GM18508 (cell line): ENCODE measurements around the gene TMSB4X.
"Not testable (repeated sequence)": the region's sequence is repeated elsewhere in the genome, so short reads cannot be mapped to it uniquely, and the experiment has no call there.

Source experiments
- ATAC-seq: cut with Tn5 transposase; IDR thresholded peaks from one replicate; pipeline ENCODE4 v1.9.1; 2021; ENCODE audit warnings: moderate number of reproducible peaks; ENCODE audit not compliant: insufficient read depth, unreplicated experiment

The TMSB4X gene

DNA sequence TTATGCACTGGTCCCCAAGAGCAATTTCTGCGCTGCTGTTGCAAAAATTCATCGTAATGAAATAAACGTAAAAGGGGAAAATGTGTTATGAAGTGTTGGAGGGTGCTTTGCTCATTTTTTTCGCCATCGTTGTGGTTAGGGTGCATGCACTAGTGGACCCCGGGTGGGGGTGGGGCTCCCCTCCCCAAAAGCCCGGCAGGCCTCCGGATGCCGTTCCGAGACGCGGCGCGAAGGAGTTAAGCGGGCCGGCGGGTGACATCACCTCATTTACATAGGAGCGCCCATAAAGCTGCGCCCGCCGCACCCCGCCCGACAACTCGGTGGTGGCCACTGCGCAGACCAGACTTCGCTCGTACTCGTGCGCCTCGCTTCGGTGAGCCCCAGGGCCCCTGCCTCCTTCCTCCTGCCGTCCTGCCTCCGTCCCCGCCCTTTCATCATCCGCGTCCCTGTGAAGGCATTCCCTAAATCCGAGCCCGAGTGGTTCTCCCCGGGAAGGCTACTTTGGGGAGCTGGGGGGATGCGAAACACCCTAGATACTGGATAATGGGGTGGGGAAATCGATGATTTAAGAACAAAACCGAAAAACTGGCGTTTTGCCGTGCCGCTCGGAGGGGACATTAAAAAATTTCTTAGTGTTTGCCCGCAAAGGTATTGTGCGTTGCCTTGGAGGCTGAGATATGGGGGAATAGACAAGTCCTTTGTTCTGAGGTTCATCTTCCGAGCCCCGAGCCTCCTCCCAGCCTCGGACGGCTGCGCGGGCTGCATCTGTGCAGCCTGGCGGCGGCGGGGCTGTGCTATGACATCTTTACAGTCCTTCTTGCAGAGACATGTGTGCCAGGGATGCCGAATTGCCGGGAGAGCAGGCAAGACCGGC, at the start of gene TMSB4X:
TMSB4X (plus strand) TSS at position 315 of the 874 bp plus-strand sequence.
- ATAC-seq: no peak

DNA sequence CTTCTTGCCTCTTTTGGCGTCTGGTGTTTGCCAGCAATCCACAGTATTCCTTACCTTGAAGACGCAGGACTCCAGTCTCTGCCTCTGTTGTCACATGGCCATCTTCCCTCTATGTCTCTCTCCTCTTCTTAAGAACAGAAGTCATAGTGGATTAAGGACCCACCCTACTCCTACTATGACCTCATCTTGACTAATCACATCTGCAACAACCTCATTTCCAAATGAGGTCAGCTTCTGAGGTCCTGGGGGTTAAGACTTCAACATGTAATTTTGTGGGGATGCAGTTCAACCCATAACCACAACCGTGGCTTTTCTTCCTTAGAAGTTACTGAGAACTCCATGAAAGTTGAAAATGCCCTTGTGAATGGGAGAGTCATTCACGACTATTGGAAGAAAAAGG, 45.2 kb upstream of the TMSB4X start:
- no peak for ATAC-seq

DNA sequence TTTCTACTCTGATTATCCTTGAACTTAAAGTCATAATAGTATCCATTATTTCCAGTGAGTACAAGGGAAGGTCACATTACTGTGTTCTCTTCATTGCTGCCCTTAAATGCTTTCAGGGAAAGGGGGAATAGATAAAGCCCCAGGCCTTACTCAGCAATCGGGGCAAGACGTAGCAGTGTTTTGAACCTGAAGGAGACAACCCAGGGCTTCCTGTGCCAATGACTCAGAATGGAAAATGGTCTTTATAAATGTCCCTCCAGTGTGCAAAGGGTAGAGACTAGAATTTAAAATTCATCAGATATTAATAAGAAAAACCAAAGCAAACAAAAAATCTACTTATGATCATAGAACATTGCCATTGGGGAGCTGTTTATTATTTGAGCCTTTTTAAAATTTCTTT, 44.8 kb upstream of the TMSB4X start:
- ATAC-seq: no peak

DNA sequence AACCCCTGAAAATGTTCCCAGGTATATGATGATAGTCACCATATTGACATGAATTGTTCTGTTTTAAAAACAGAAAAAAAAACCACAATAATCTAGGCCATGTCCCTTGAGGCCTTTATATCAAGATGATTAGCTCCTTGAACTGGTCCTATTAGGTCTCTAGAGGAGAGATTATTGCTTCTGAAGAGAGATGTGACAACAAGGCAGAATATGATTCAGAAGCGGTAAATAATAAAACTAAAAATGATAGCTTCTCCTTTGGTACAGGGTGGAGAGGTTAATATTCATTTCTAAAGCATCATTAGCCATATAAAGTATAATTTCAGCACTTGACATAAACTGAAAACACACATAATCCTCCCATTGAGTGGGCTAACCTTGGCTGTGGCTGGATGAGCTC, 42.7 kb upstream of the TMSB4X start:
- no peak for ATAC-seq

DNA sequence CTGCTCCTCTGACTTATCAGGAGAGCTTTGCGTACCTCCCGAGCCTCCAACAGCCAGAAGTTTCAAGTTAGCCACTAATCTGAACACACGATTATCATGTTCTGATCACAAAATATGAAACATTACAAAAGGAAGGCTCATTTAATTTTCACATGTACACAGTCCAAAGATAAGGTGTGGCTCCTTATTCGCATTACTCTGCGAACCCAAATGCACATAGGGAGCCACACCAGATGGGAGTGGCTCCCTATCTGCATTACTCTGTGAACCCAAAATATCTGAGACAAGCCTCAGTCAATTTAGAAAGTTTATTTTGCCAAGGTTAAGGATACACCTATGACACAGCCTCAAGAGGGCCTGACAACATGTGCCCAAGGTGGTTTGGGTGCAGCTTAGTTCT, 40.1 kb upstream of the TMSB4X start:
- no peak for ATAC-seq

DNA sequence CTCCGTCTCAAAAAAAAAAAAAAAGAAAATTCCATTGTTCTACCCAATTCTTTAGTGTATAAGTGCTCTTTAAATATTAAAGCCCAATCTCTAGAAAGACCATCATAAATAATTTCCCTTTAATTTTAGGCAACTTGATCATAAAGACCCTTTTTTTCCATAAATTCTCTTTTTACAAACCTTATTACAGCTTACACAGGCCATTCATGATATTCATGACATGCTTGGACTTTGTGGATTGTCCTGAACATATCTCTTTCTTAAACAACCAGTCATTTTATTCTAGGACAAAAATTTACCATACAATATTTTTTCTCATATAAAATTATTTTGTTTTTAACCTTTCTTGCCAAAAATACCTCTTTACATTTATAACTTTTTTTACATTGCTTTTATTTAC, 38.0 kb upstream of the TMSB4X start:
- no peak for ATAC-seq

DNA sequence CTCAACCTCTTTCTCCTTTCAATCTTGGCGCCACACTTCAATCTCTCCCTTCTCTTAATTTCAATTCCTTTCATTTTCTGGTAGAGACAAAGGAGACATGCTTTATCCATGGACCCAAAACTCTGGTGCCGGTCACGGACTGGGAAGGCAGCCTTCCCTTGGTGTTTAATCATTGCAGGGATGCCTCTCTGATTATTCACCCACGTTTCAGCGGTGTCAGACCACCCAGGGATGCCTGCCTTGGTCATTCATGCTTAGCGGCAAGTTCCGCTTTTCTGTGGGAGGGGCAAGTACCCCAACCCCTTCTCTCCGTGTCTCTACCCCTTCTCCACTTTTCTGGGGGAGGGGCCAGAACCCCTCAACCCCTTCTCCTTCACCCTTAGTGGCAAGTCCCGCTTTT, 34.4 kb upstream of the TMSB4X start:
- not testable (repeated sequence) for ATAC-seq

DNA sequence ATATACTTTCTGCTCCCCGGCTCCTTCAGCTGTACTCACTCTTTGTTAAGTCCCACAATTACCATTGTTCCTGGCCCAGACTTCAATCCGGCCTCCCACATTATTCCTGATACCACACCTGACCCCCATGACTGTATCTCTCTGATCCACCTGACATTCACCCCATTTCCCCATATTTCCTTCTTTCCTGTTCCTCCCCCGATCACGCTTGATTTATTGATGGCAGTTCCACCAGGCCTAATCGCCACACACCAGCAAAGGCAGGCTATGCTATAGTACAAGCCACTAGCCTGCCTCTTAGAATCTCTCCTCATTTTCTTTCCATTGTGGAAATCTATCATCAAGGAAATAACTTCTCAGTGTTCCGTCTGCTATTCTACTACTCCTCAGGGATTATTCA, 31.3 kb upstream of the TMSB4X start:
- not testable (repeated sequence) for ATAC-seq

DNA sequence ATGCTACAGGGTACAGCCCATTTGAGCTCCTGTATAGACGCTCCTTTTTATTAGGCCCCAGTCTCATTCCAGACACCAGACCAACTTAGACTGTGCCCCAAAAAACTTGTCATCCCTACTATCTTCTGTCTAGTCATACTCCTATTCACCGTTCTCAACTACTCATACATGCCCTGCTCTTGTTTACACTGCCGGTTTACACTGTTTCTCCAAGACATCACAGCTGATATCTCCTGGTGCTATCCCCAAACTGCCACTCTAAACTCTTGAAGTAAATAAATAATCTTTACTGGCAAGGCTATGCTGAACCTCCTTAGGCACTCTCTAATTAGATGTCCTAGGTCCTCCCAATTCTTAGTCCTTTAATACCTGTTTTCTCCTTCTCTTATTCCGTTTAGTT, 30.5 kb upstream of the TMSB4X start:
- ATAC-seq: not testable (repeated sequence)

DNA sequence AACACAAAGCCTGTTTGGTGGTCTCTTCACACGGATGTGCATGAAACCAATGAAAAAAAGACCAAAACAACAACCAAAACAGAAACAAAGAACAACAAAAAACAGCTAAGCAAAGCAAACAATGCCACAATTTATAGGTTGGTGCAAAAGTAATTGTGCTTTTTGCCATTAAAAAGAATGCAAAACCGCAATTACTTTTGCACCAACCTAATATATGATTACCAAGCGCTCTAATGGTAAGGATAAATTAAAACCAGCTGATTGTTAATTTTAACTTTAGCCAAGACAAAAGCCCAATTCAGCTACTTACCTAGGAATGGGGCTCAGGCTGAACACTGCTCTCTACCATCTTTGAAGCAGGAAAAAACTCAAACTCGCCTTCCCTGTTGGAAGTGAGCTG, 29.4 kb upstream of the TMSB4X start:
- no peak for ATAC-seq

DNA sequence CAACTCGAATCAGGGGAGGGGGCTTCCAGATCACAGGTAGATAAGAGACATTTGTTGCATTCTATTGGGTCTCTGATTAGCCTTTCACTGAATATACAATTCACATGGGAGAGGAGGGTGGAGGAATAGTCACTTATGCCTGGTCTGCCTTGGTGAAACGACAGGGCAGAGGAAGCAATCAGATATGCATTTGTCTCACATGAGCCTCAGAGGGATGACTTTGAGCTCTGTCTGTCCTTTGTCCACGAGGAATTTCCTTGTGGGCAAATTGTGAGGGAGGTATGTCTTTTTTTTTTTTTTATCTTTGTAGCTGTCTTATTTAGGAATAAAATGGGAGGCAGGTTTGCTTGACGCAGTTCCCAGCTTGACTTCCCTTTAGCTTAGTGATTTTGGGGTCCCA, 28.5 kb upstream of the TMSB4X start:
- ATAC-seq: no peak

DNA sequence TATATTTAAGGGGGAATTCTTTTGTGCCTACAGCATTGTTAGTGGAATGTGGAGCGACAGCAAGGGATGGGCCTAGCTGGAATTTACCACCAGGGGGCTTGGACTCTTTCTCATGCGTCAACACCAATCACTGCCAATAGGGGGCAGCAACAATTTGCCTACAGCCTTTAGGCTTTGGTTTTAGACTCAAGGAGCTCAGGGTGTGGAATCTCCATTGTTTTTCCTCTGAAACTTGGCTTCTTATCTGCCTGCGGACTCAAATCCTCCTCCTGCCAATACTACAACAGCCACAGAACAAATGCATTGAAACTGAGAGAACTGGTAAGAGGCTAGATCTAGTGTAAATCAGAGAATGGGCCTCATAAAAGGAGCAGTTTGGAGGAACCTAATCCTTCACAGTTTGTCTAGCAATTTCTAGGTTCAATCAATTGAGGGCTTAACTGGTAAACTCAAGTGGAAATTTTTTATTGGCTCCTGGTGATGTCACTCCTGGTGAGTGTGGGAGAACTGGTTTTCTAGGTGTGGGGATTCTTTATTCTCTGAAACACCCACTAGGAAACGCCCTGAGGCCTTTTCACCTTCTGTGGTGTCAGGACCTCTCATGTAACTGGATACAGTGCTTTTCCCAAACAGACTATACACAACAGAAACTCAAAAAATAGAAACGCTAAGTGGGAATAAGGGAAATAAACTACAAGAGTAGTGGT, 27.9 kb upstream of the TMSB4X start:
- ATAC-seq: no peak

DNA sequence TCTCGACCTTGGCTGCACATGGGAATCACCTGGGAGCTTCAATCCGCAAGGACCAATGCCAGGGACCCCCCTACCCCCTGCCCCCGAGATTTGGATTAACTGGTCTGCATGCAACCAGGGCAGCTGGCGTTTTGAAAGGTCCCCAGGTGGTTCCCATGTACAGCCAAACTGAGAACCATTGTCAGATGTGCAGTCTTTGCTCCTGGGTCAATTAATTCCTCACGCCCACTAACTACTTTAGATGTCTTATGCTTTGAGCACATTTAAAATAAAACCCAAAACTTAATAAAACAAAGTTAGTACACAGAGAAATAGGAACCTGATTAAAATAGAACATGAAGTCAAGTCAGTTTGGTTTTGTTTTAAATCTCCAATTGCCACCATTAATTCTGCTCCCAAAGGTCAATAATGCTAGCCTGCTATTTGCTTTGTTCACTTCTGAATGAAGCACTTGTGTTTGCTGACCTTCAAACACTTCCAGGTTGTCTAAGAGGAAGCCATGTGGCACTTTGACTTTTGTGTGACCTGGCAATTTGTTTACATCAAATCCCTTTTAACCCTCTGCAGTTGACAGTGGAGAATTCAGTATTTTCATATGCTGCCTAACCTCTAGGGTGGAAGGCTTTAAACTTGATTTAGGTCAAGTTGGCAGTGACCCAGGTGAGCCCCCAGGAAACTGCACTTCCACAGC, 27.2 kb upstream of the TMSB4X start:
- ATAC-seq: no peak

DNA sequence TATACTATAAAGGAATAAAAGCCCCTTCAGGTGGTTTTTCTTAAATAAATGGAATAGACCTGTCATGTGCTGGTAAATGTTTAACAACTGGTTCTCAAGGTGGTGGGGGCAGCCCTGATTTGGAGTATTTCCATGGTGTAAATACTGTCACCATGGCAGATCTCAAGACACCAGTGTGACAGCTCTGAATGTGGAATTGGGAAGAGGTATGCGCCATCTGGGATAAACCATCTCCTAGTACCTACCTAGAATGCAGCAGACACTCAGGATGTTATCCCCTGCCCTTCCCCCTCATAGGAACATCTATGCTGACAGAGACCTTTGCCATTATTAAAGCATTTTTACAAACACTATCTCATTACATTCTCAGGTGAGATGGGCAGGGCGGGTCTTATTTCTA, 26.4 kb upstream of the TMSB4X start:
- ATAC-seq: no peak

DNA sequence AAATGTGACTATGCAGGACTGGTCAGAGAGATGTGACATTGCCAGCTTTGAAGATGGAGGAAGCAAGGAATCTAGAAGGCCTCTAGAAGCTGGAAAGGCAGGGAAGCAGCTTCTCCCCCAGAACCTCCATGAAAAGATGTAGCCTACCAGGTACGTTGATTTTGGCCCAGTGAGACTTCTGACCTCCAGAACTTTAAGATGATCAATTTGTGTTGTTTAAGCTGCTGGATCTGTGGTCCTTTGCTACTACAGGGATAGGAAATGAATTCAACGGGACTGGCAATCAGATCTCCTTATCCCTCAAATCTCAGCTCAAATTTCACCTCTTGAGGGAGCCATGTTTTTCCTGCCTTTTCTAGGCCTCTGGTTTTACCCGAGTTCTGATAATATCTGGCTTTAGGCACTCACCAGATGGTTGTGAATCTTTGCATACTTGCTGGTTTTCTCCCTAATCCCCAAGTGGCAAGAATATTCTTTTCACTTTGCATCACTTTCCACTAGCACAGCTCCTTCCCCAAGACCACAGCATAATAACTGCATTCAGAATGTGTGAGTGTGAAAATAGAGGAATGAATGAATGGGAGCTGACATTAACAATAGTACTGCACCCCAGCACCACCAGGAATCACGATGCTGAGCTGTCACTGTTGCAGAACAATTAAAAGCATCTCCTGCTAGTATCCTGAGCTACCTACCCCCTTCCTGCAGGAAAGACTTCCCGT, 25.5 kb upstream of the TMSB4X start:
- ATAC-seq: no peak

DNA sequence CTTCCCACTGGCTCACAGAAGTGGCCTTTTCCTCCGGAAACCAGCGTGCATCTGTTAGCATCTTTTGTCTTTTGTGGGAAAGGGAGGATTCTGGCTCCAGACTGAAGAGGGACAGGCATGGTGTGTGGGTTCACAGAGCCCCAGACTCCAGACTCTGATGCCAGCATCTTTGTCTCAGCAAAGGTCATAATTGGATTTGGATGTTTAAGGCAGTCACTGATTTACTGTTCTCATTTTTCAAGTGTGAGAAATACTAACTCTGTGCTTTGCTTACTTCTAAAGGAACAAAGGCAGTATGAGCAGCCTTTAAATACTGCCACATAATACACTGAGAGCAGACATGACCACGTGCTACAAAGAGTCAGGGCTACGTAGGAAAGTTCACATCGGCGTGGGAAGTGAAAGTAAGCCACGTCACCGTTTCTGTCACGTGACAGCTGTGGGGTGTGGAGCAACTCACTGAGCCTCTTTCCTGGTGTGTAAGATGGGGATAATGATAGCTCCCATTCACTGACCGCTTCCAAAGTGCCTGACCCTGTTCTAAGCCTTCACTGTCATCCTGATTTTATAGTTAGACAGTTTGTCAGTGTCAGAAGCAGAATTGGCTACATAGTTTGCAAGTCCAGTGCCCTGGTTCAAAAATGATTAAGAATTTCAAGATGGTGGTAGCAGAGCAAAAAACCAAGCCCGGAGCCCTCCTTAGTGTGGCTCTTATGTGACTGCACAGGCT, 24.8 kb upstream of the TMSB4X start:
- no peak for ATAC-seq

DNA sequence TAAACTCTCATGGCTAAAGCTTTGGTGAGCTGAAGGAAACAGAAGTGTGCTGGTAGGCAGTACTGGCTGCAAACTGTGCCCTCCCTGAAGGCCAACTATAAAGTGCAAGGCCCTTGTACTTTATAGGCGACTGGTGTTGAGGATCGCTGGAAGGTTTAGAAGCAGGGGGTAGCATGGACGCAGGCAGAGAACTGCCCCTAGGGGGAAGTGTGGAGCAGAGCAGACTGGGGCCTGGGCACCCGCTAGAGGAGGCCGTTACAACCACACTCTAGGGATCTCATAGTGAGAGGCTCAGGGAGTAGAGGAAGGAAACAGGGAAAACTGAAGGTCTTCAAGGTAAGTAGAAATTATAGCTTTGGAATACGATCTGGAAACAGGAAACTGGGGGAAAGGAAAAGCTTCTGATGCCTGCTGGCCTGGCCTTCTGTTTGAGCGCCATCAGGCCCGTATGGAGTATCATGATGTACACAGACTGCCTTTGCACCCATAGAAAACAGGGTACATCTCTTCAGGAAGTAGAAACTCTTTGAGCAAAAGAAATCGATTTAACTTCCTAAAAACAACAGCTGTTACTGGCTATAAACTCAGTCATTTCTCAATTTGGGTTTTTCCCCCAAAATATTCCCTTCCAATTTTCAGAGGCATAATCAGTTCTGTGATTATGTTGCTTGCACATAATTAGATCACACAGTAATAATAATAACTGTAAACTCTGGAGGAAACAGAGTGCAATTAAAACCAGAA, 23.9 kb upstream of the TMSB4X start:
- ATAC-seq: peak; percentile 31

DNA sequence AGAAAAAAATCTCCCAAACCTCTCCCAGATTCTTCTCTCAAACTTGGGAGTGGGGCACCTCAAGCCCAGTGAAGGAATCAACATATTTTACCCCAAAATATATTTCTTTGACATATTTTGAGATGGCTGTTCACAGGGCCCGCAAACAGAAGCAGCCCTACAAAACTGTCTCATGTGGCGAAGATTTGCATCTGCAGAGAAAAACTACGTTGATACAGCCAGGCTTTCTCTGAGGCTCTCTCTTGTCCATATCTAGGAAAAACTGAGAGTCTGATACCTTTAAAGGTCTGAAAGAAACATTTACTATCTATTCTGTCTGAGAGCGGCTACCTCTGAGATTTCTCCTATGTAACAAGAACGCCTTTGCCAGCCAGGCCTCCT, 23.3 kb upstream of the TMSB4X start:
- no peak for ATAC-seq

DNA sequence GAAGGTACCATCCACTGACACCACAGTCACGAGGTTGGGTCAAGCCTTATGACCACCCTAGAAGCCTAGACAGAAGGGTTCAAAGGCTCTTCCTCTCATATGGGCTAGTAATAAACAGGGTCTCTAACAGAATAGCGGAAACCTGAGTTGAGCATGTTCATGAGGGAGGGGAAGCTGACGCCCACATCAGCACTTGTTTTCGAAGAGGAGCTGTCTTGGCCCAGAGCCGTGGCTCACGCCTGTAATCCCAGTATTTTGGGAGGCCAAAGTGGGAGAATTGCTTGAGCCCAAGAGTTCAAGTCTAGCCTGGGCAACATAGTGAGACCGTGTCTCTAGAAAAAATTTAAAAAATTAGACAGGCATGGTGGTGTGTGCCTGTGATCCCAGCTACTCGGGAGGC, 21.5 kb upstream of the TMSB4X start:
- ATAC-seq: no peak
